ENCODE results near the gene IFIT1. TPM values are rescaled to one million over a fixed set of nuclear protein-coding genes. Genes with fewer than 3 reads are reported as not detected.

Gene IFIT1
- total RNA-seq, 4 donors from 2014 or later: 1.9 to 7.1 (median 2.7) TPM

GRCh38 chr10:89357975-89358374 lies 34.4 kb upstream of the IFIT1 start:
- TF ChIP-seq POLR2AphosphoS5 (IDR thresholded peaks at IDR 0.05): no peak
- TF ChIP-seq, protein P1, sequence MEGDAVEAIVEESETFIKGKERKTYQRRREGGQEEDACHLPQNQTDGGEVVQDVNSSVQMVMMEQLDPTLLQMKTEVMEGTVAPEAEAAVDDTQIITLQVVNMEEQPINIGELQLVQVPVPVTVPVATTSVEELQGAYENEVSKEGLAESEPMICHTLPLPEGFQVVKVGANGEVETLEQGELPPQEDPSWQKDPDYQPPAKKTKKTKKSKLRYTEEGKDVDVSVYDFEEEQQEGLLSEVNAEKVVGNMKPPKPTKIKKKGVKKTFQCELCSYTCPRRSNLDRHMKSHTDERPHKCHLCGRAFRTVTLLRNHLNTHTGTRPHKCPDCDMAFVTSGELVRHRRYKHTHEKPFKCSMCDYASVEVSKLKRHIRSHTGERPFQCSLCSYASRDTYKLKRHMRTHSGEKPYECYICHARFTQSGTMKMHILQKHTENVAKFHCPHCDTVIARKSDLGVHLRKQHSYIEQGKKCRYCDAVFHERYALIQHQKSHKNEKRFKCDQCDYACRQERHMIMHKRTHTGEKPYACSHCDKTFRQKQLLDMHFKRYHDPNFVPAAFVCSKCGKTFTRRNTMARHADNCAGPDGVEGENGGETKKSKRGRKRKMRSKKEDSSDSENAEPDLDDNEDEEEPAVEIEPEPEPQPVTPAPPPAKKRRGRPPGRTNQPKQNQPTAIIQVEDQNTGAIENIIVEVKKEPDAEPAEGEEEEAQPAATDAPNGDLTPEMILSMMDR (IDR thresholded peaks at IDR 0.05): no peak
- TF ChIP-seq POLR2A (IDR thresholded peaks at IDR 0.05): no peak
- TF ChIP-seq EP300 (IDR thresholded peaks at IDR 0.05): no peak
- no peaks in the 10 kb centered on the region for H3K9me3 ChIP-seq
- no peaks in the 10 kb centered on the region for H3K27me3 ChIP-seq
- peaks cover 3% of the 10 kb centered on the region for H3K4me1 ChIP-seq
- no peaks in the 10 kb centered on the region for H3K36me3 ChIP-seq
- WGBS: 87% methylated on average over 2 of the region's 2 CpGs
- H3K4me3 ChIP-seq: no peak overlapping the region
- no peak for DNase-seq (ENCODE audit: low spot score in 2 of 2)
- H3K27ac ChIP-seq: no peak overlapping the region

GRCh38 chr10:89360157-89360556 lies 32.3 kb upstream of the IFIT1 start:
- H3K4me1 ChIP-seq: peaks cover 3% of the 10 kb centered on the region
- H3K36me3 ChIP-seq: no peaks in the 10 kb centered on the region
- no peaks in the 10 kb centered on the region for H3K9me3 ChIP-seq
- DNase-seq (ENCODE audit: low spot score in 2 of 2): no peak
- no peaks in the 10 kb centered on the region for H3K27me3 ChIP-seq
- no peak overlapping the region for H3K27ac ChIP-seq
- TF ChIP-seq, protein P1 (IDR thresholded peaks at IDR 0.05): no peak
- TF ChIP-seq POLR2AphosphoS5 (IDR thresholded peaks at IDR 0.05): no peak
- TF ChIP-seq EP300 (IDR thresholded peaks at IDR 0.05): no peak
- TF ChIP-seq POLR2A (IDR thresholded peaks at IDR 0.05): no peak
- H3K4me3 ChIP-seq: no peak overlapping the region

GRCh38 chr10:89362929-89363328 lies 29.5 kb upstream of the IFIT1 start:
- DNase-seq (ENCODE audit: low spot score in 2 of 2): no peak
- no peak overlapping the region for H3K27ac ChIP-seq
- no peaks in the 10 kb centered on the region for H3K27me3 ChIP-seq
- no peaks in the 10 kb centered on the region for H3K36me3 ChIP-seq
- peaks cover 13% of the 10 kb centered on the region for H3K4me1 ChIP-seq
- H3K4me3 ChIP-seq: no peak overlapping the region
- no peaks in the 10 kb centered on the region for H3K9me3 ChIP-seq
- TF ChIP-seq EP300 (IDR thresholded peaks at IDR 0.05) (no peak), POLR2AphosphoS5 (IDR thresholded peaks at IDR 0.05) (no peak), POLR2A (IDR thresholded peaks at IDR 0.05) (no peak)
- TF ChIP-seq, protein P1 (IDR thresholded peaks at IDR 0.05): no peak

GRCh38 chr10:89363729-89364442 lies 28.5 kb upstream of the IFIT1 start:
- 75% methylated on average over 6 of the region's 6 CpGs for WGBS
- TF ChIP-seq POLR2AphosphoS5 (IDR thresholded peaks at IDR 0.05) (no peak), POLR2A (IDR thresholded peaks at IDR 0.05) (no peak), EP300 (IDR thresholded peaks at IDR 0.05) (no peak)
- TF ChIP-seq, protein P1 (IDR thresholded peaks at IDR 0.05): no peak
- no peak overlapping the region for H3K27ac ChIP-seq

GRCh38 chr10:89364531-89364930 lies 27.9 kb upstream of the IFIT1 start:
- Histone ChIP-seq H3K4me1 (peaks cover 23% of the 10 kb centered on the region), H3K36me3 (no peaks in the 10 kb centered on the region), H3K27ac (no peak overlapping the region), H3K27me3 (no peaks in the 10 kb centered on the region), H3K4me3 (no peak overlapping the region), H3K9me3 (no peaks in the 10 kb centered on the region)
- no peak for TF ChIP-seq POLR2AphosphoS5 (IDR thresholded peaks at IDR 0.05)
- TF ChIP-seq EP300 (IDR thresholded peaks at IDR 0.05): no peak
- TF ChIP-seq POLR2A (IDR thresholded peaks at IDR 0.05): no peak
- TF ChIP-seq, protein P1 (IDR thresholded peaks at IDR 0.05): no peak
- WGBS: 94% methylated on average over 1 of the region's 1 CpG
- no peak for DNase-seq (ENCODE audit: low spot score in 2 of 2)

More at GRCh38 chr10:89363729-89364442, 28.5 kb upstream of the IFIT1 start:
- Histone ChIP-seq H3K36me3 (no peaks in the 10 kb centered on the region), H3K4me1 (peaks cover 20% of the 10 kb centered on the region), H3K27me3 (no peaks in the 10 kb centered on the region), H3K9me3 (no peaks in the 10 kb centered on the region), H3K4me3 (no peak overlapping the region)
- DNase-seq (ENCODE audit: low spot score in 2 of 2): no peak

Measured in suprapubic skin (tissue), 4 donors.